DND-41 (cell line): Measurements from ENCODE around the gene NPC1L1.

Source experiments
- CTCF ChIP-seq: IDR thresholded peaks from 2 replicates; pipeline ENCODE4 v1.5.1; 2012; ENCODE audit warnings: borderline replicate concordance, low read length, moderate library complexity, mild to moderate bottlenecking; ENCODE audit not compliant: poor library complexity, severe bottlenecking; ENCODE audit errors: extremely low read depth
- EZH2 ChIP-seq: IDR thresholded peaks from 3 replicates; pipeline ENCODE4 v1.6.1; 2012; ENCODE audit warnings: borderline replicate concordance, low read depth, mild to moderate bottlenecking, moderate library complexity, low read length, inconsistent platforms; ENCODE audit not compliant: severe bottlenecking

GRCh38 chr7:44541028-44541869 lies at the start of gene NPC1L1:
- TF ChIP-seq EZH2 (no peak), CTCF (no peak)
